ENCODE data around the gene RIN1. TPM values are rescaled to one million over a fixed set of nuclear protein-coding genes. Genes with fewer than 3 reads are reported as not detected.

The RIN1 gene
- total and polyA plus RNA-seq, 10 donors: 2.3 to 10.9 (median 7.6) TPM

- Histone ChIP-seq H3K27ac (peak overlapping the region; percentile 60 to 91 (median 80)), H3K9me3 (no peaks in the 10 kb centered on the region), H3K4me1 (peaks cover 19 to 71% (median 46%) of the 10 kb centered on the region in 6 donors), H3K27me3 (replicated peaks in 1 of 7) (peaks cover 0 to 26% (median 0%) of the 10 kb centered on the region in 7 donors), H3K4me3 (peak overlapping the region in 4 of 8 donors; percentile 28 to 54 (median 35)), H3K36me3 (no peaks in the 10 kb centered on the region)
- no peak for TF ChIP-seq POLR2A (IDR thresholded peaks at IDR 0.05)
- TF ChIP-seq CTCF (IDR thresholded peaks at IDR 0.05 in 8 of 11, conservative IDR thresholded peaks at IDR 0.05 in 3 of 11): no peak
- TF ChIP-seq POLR2AphosphoS5 (IDR thresholded peaks at IDR 0.05): no peak
- 4 to 15% (median 8%) methylated on average over 14 of the region's 14 CpGs for WGBS, 5 donors
- intact Hi-C loops (cut with DNase I; ENCODE audit: low total_unique reads): no loop called here
- DNase-seq: peak; percentile 87
Measured at GRCh38 chr11:66317322-66317722, 18.9 kb downstream of the RIN1 start.

DNA sequence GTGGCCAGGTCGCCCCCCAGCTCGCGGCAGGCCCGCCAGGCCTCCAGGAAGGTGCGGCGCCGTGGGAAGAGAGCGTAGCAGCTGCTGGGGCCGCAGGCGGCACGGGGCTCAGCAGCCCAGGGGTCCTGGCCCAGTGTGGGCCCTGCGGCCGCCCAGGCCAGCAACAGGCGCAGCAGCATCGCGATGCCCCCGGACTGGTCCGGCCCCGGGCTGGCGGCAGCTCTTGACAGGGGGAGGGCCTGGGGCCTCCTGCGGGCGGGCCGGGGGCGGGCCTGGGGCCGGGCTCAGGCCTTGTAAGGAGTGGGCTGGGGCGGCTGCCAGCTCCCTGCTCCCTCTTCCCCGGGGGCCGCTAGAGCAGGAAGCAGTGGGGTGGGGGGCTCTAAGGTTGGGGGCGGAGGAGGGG, 19.4 kb downstream of the RIN1 start, which contains the start of gene CD248:
Gene CD248 (minus strand): TSS at position 196 of the 403 bp plus-strand sequence. CDS start 17 bp downstream, at position 179.
- intact Hi-C loops (cut with DNase I; ENCODE audit: low total_unique reads): no loop called here
- Histone ChIP-seq H3K9me3 (no peaks in the 10 kb centered on the region), H3K36me3 (no peaks in the 10 kb centered on the region), H3K4me3 (peak within 1 kb of the TSS in 7 of 8 donors; percentile 10 to 54 (median 28)), H3K27me3 (replicated peaks in 1 of 7) (peaks cover 0 to 26% (median 0%) of the 10 kb centered on the region in 7 donors), H3K27ac (peak within 1 kb of the TSS; percentile 60 to 91 (median 80)), H3K4me1 (peaks cover 19 to 76% (median 49%) of the 10 kb centered on the region in 6 donors)
- 0 to 39% (median 20%) methylated on average over 4 to 29 of the region's 29 CpGs for WGBS, 5 donors
- peak; percentile 84 for DNase-seq
- no peak for TF ChIP-seq POLR2A (IDR thresholded peaks at IDR 0.05)
- TF ChIP-seq POLR2AphosphoS5 (IDR thresholded peaks at IDR 0.05): peak in 2 of 3 donors; percentile 50 to 55

GRCh38 chr11:66315921-66316811, 20.1 kb downstream of the RIN1 start:
- TF ChIP-seq POLR2A (IDR thresholded peaks at IDR 0.05) (no peak), POLR2AphosphoS5 (IDR thresholded peaks at IDR 0.05) (peak in 2 of 3 donors; percentile 37 to 56)
- Histone ChIP-seq H3K27me3 (replicated peaks in 1 of 7) (peaks cover 0 to 26% (median 0%) of the 10 kb centered on the region in 7 donors), H3K27ac (peak overlapping the region in 7 of 8 donors; percentile 66 to 91 (median 82)), H3K4me1 (peaks cover 19 to 83% (median 53%) of the 10 kb centered on the region in 6 donors), H3K9me3 (no peaks in the 10 kb centered on the region), H3K36me3 (no peaks in the 10 kb centered on the region), H3K4me3 (peak overlapping the region in 7 of 8 donors; percentile 10 to 54 (median 28))
- DNase-seq: peak; percentile 79
- WGBS, 5 donors: 72 to 89% (median 84%) methylated on average over 29 to 52 of the region's 52 CpGs
- intact Hi-C loops (cut with DNase I; ENCODE audit: low total_unique reads): no loop called here

DNA sequence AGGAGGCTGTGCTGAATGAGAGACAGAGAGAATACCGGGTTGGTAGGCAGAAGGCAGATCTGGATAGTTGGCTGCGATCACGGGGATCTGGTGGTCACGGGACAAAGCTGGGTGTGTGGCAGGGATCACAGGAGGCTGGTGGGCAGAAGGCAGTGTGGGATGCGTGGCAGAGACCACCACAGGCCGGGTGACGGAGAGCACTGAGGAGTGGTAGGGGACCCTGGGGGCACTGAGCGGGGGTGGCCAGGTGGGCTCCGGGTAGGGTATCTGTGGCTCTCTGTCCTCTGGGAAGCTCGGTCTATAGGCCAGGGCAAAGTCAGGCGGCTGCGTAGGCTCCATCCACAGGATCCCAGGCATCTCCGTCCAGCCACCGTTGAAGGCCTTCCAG, 20.7 kb downstream of the RIN1 start:
- no peak for DNase-seq
- peaks cover 19 to 84% (median 53%) of the 10 kb centered on the region in 6 donors for H3K4me1 ChIP-seq
- intact Hi-C loops (cut with DNase I; ENCODE audit: low total_unique reads): no loop called here

More for the DNA sequence above, 20.7 kb downstream of the RIN1 start:
- TF ChIP-seq POLR2A (IDR thresholded peaks at IDR 0.05) (no peak), CTCF (IDR thresholded peaks at IDR 0.05 in 8 of 11, conservative IDR thresholded peaks at IDR 0.05 in 3 of 11) (no peak), POLR2AphosphoS5 (IDR thresholded peaks at IDR 0.05) (no peak)
- 85 to 93% (median 91%) methylated on average over 14 of the region's 14 CpGs for WGBS, 5 donors
- H3K27me3 ChIP-seq (replicated peaks in 1 of 7): peaks cover 0 to 26% (median 0%) of the 10 kb centered on the region in 7 donors
- H3K9me3 ChIP-seq: no peaks in the 10 kb centered on the region
- H3K36me3 ChIP-seq: no peaks in the 10 kb centered on the region
- H3K4me3 ChIP-seq: peak overlapping the region in 3 of 8 donors; percentile 23 to 41 (median 28)
- peak overlapping the region in 3 of 8 donors; percentile 85 to 93 (median 91) for H3K27ac ChIP-seq
